Cardiac fibroblast (primary cell): ENCODE data around the gene FLOT1.

Experiments
- DNase-seq, 2 donors: peaks; one replicate each; pipeline versions ENCODE4 v3.0.0 to v3.0.0-alpha.2; 2010; ENCODE audit warnings: low read depth in 2 of 2
- H3K4me3 ChIP-seq, 2 donors: replicated peaks in 1 of 2; 1 replicate in 1 of 2; 2 replicates in 1 of 2; pipeline ENCODE4 v1.5.1; 2011; ENCODE audit warnings: low read depth in 2 of 2, low read length in 2 of 2, mild to moderate bottlenecking in 2 of 2, moderate library complexity in 1 of 2
- TF ChIP-seq, protein P1 (sequence below): IDR thresholded peaks from one replicate; pipeline ENCODE4 v1.5.1; 2011; ENCODE audit warnings: low read depth, mild to moderate bottlenecking, low read length, inconsistent platforms

The FLOT1 gene

DNA sequence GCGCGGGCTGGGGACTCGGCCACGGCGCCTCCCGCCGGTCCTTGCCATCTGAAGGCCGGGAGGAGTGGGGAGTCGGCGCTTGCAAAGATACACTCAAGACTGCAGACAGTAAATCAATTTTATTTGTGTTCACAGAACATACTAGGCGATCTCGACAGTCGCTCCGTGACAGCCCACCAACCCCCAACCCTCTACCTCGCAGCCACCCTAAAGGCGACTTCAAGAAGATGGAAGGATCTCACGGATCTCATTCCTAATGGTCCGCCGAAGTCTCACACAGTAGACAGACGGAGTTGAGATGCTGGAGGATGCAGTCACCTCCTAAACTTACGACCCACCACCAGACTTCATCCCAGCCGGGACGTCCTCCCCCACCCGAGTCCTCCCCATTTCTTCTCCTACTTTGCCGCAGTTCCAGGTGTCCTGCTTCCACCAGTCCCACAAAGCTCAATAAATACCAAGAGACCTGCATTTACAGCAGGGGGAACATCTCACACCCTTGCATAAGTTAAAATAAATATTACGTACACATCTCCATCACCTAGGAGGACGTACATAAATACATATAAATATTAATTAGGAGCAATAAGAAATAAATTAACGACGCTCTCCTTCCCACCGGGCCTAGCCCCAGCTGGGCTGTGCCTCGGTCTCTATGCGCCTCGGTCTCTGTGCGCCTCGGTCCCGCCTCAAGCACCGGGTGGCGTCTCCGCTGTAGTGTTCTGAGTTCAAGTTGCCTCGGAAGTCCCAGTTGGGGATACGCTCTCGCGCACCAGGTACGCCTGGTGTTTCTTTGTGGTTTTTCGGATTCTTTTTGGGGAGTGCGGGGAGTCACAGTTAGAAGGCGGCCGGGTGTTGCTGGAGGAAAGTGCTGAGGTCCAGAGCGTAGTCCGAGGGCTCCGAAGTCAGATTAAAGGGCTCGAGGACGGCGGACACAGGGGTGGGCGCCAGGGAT lies 889 bp upstream of the FLOT1 start:
- TF ChIP-seq, protein P1, sequence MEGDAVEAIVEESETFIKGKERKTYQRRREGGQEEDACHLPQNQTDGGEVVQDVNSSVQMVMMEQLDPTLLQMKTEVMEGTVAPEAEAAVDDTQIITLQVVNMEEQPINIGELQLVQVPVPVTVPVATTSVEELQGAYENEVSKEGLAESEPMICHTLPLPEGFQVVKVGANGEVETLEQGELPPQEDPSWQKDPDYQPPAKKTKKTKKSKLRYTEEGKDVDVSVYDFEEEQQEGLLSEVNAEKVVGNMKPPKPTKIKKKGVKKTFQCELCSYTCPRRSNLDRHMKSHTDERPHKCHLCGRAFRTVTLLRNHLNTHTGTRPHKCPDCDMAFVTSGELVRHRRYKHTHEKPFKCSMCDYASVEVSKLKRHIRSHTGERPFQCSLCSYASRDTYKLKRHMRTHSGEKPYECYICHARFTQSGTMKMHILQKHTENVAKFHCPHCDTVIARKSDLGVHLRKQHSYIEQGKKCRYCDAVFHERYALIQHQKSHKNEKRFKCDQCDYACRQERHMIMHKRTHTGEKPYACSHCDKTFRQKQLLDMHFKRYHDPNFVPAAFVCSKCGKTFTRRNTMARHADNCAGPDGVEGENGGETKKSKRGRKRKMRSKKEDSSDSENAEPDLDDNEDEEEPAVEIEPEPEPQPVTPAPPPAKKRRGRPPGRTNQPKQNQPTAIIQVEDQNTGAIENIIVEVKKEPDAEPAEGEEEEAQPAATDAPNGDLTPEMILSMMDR, result no peak
- peak overlapping the region; percentile 89 to 99 for H3K4me3 ChIP-seq
- DNase-seq, result peak; percentile 46 to 55

DNA sequence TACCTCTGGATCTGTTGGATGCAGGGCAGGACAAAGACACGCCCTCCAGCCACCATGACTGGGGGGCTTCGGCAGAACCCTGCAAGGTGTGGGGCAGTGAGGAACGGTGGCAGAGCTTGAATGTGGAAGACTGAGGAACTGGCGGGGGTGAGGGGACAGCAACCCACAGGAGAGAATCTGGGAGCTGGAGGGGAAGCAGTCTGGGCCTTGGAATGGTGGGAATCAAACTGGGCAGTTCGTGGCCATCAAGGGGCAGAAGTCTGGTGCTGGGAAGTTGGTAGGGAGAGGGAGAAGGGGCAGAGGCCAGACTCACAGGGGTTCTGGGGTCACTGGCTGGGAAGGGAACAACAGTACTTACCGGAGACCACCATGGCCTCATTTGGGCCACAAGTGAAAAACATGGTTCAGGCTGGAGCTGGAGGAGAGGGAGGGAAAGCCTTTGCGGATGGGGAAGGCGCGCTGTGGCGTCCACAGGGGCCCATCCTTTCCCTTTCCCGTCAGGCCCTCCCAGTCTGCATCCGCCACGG lies 635 bp downstream of the FLOT1 start:
- DNase-seq, result peak in 1 of 2 donors; percentile 89
- H3K4me3 ChIP-seq, result peak overlapping the region; percentile 64 to 99
- TF ChIP-seq, protein P1, result no peak

GRCh38 chr6:30741063-30741779 lies 1.3 kb downstream of the FLOT1 start:
- peak overlapping the region; percentile 64 to 99 for H3K4me3 ChIP-seq
- TF ChIP-seq, protein P1, result no peak
- peak; percentile 48 to 65 for DNase-seq

- H3K4me3 ChIP-seq, result no peak overlapping the region
- TF ChIP-seq, protein P1, result no peak
- DNase-seq, result peak in 1 of 2 donors; percentile 53
These were observed 2.0 kb downstream of the FLOT1 start for GRCh38 chr6:30740540-30740870.

DNA sequence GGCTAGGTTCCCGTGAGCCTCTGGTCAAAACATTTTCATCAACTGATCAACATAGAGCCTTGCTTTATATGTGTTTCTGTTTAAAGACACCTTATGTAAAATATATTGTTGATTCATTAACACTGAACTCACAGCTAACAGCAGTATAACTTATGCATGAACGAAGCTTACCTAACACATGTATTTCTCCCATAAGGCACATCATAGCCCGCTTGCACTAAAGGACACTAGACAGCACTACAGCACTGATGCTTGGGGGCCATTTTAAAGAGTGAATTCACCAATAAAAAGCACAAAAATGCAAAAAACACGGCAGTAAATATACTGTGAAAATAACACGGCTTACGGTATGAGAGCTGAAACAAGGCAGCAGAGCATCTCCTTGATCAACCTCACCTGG lies 4.0 kb downstream of the FLOT1 start:
- DNase-seq, result peak in 1 of 2 donors; percentile 10
- H3K4me3 ChIP-seq, result no peak overlapping the region
- TF ChIP-seq, protein P1, result no peak

GRCh38 chr6:30735668-30736314 lies 6.7 kb downstream of the FLOT1 start:
- no peak overlapping the region for H3K4me3 ChIP-seq
- DNase-seq, result no peak
- TF ChIP-seq, protein P1, result no peak
